Measurements from ENCODE around the gene IL19. TPM values are rescaled to one million over a fixed set of nuclear protein-coding genes. Genes with fewer than 3 reads are reported as not detected.

The IL19 gene, protein sequence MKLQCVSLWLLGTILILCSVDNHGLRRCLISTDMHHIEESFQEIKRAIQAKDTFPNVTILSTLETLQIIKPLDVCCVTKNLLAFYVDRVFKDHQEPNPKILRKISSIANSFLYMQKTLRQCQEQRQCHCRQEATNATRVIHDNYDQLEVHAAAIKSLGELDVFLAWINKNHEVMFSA
- not detected for total RNA-seq

DNA sequence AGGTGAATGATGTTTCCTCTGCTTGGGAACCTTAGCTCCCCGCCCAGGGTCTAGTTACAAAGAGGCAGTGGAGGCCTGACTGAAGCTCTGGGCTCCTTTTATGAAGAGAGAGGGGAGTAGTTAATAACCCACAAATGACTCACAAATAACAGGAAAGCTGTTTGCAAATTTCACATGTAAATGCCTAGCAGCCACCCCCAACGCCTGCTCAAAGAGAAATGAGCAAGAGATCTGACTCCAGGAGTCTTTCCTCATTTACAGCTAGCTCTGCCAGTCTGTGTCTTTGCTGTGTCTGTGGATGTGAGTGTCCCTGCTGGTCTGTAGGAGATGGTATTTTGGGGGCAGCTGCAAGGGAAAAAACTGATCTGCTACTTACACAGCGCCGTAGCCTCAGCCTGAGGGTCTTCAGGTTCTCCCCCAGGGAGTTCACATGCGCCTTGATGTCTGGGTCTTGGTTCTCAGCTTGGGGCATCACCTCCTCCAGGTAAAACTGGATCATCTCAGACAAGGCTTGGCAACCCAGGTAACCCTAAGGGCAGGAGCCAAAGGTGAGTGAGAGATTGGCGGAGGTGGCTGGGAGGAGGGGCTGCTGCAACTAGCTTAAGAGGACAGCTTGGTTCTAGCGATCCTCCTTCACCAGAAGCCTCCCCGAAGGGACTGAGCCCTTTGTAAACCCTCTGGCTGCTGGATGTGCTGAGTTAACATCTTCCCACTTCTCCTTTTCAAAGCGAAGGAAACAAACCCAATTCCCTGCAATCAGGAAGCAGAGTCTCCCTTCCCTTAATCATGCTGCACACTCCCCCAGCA, at the start of gene IL19:
Gene IL19, plus strand, starts transcription at position 243 of the 807 bp plus-strand sequence. CDS start 65,890 bp downstream, outside the sequence.

DNA sequence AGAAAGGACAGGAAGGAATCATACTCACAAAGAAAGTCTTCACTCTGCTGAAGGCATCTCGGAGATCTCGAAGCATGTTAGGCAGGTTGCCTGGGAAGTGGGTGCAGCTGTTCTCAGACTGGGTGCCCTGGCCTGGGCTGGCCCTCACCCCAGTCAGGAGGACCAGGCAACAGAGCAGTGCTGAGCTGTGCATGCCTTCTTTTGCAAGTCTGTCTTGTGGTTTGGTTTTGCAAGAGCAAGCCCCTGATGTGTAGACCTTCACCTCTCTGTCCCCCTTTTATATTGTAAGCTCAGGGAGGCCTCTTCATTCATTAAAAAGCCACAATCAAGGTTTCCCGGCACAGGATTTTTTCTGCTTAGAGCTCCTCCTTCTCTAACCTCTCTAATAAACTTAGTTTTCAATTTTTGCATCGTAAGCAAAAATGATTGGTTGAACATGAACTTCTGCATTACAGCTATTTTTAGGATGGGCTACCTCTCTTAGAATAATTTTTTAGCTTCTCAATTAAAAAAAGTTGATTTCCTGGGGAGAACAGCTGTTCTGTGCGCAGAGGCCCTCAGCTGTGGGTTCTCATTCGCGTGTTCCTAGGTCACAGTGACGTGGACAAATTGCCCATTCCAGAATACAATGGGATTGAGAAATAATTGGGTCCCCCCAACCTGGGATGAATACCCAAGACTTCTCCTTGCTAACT, 1.8 kb downstream of the IL19 start, which contains the start of gene IL10:
Gene IL10, minus strand, starts transcription at position 252 of the 695 bp plus-strand sequence. Its CDS starts 59 bp downstream, at position 193.

GRCh38 chr1:206864939-206865671, 94.5 kb downstream of the IL19 start, which contains the start of gene IL20:
IL20 (plus strand) TSS chr1:206865623; CDS start chr1:206865853, 230 bp downstream.

Small RNA genes within 50 kb of the gene (small RNA-seq; reads per million reads assigned to genes)
- not detected for gene RF00019 (ENCODE audit: low replicate concordance)

Other genes with a start within 250 kb of the IL19 start
- 23.5 TPM for gene EIF2D, start 158.3 kb upstream of the IL19 start, total RNA-seq
- 13.5 TPM for gene DYRK3, start 135.2 kb upstream of the IL19 start, total RNA-seq
- gene MAPKAPK2, start 85.9 kb upstream of the IL19 start, total RNA-seq = 11.3 TPM
- not detected for gene IL10, start 1.7 kb downstream of the IL19 start, total RNA-seq
- gene IL20, start 94.8 kb downstream of the IL19 start, total RNA-seq = not detected
- not detected for gene IL24, start 126.7 kb downstream of the IL19 start, total RNA-seq
- gene FCMR, start 151.2 kb downstream of the IL19 start, total RNA-seq = not detected
- not detected for gene PIGR, start 175.7 kb downstream of the IL19 start, total RNA-seq
- gene FCAMR, start 199.7 kb downstream of the IL19 start, total RNA-seq = not detected